GM12878 (cell line): ENCODE measurements around the gene CRNKL1. TPM values are rescaled to one million over a fixed set of nuclear protein-coding genes. Genes with fewer than 3 reads are reported as not detected.

ENCODE experiments used
- ATAC-seq: fragments of 200-7000 bp; cut with Tn5 transposase; 3 replicates; pipeline ENCODE4 v1.9.1; 2020; ENCODE audit warnings: mild to moderate bottlenecking, moderate library complexity
- BruUV-seq: library from RNA; stranded (reverse); fragments of 400-500 nt; replicated peaks from 2 replicates; lab custom pipeline; 2021; lab: Mats Ljungman, UMichigan
- CTCF ChIA-PET: fragments of 300-600 bp; sonication (Branson Sonifier 250); formaldehyde crosslinking; extraction: SDS; loops from one replicate; lab custom pipeline; 2021; ENCODE audit warnings: inconsistent platforms; lab: Yijun Ruan, JAX
- POLR2A ChIA-PET: fragments of 350-600 bp; formaldehyde crosslinking; extraction: SDS; loops from one replicate; lab custom pipeline; 2021; ENCODE audit warnings: inconsistent platforms; lab: Charles Lee
- RAD21 ChIA-PET: fragments of 300-600 bp; sonication (Branson Sonifier 250); formaldehyde crosslinking; loops from one replicate; lab custom pipeline; 2023; ENCODE audit warnings: antibody characterized with exemption; ENCODE audit not compliant: unreplicated experiment; lab: Charles Lee
- SMC1A ChIA-PET: fragments of 300-600 bp; sonication (Branson Sonifier 250); formaldehyde crosslinking; loops from one replicate; lab custom pipeline; 2023; ENCODE audit not compliant: unreplicated experiment, uncharacterized antibody; lab: Charles Lee
- DNase-seq: peaks from one replicate; pipeline ENCODE4 v3.0.0-alpha.2; 2011; ENCODE audit warnings: low read depth, low spot score
- FAIRE-seq: peaks from 3 replicates; lab custom pipeline; 2011; peaks lifted over from hg19 to GRCh38; lab: Jason Lieb, UNC
- H2AFZ ChIP-seq: 2 replicates; pipeline ENCODE4 v1.6.0; 2011; ENCODE audit warnings: low read depth, low read length, control low read depth; ENCODE audit not compliant: control insufficient read depth
- H3K27ac ChIP-seq: 2 replicates; pipeline ENCODE4 v1.5.1; 2011; ENCODE audit warnings: control low read depth; ENCODE audit not compliant: control insufficient read depth, insufficient read depth
- H3K27me3 ChIP-seq, 2 experiments: replicated peaks in 1 of 2; 2 replicates each; pipeline versions ENCODE4 v1.6.0 to v1.6.1; 2011; ENCODE audit warnings: low read length in 1 of 2; ENCODE audit not compliant: control insufficient read depth in 2 of 2, insufficient read depth in 2 of 2
- H3K36me3 ChIP-seq, 2 experiments: 2 replicates each; pipeline ENCODE4 v1.5.1; 2011; ENCODE audit warnings: low read length in 1 of 2; ENCODE audit not compliant: control insufficient read depth in 2 of 2, insufficient read depth in 2 of 2
- H3K4me1 ChIP-seq: 2 replicates; pipeline ENCODE4 v1.6.1; 2011; ENCODE audit warnings: mild to moderate bottlenecking, low read length, moderate library complexity, mixed read lengths; ENCODE audit not compliant: control insufficient read depth, insufficient read depth
- H3K4me2 ChIP-seq: 2 replicates; pipeline ENCODE4 v1.6.0; 2011; ENCODE audit warnings: control low read depth; ENCODE audit not compliant: control insufficient read depth, insufficient read depth
- H3K4me3 ChIP-seq: fragments of 200-600 bp; sonication (generic); 2 replicates; pipeline ENCODE4 v1.5.1; 2016
- H3K79me2 ChIP-seq: 2 replicates; pipeline ENCODE4 v1.6.0; 2011; ENCODE audit warnings: low read length; ENCODE audit not compliant: control insufficient read depth, insufficient read depth
- H3K9ac ChIP-seq: 2 replicates; pipeline ENCODE4 v1.8.0; 2011; ENCODE audit warnings: low read length, control low read depth, mixed read lengths; ENCODE audit not compliant: control insufficient read depth, insufficient read depth
- H3K9me3 ChIP-seq: replicated peaks from 3 replicates; pipeline ENCODE4 v1.5.1; 2011; ENCODE audit warnings: mild to moderate bottlenecking, low read length; ENCODE audit not compliant: control insufficient read depth, insufficient read depth
- H4K20me1 ChIP-seq: 2 replicates; pipeline ENCODE4 v1.6.0; 2011; ENCODE audit not compliant: control insufficient read depth, insufficient read depth
- CHD4 ChIP-seq: fragments of 200-600 bp; sonication (generic); IDR thresholded peaks from 2 replicates; pipeline ENCODE4 v1.6.1; 2016; ENCODE audit warnings: mild to moderate bottlenecking
- CREM ChIP-seq: IDR thresholded peaks from 2 replicates; pipeline ENCODE4 v1.6.1; 2014; ENCODE audit warnings: antibody characterized with exemption, low read depth
- DPF2 ChIP-seq: fragments of 450-650 bp; IDR thresholded peaks from 2 replicates; pipeline ENCODE4 v1.6.1; 2017; ENCODE audit warnings: mild to moderate bottlenecking
- FOS ChIP-seq: IDR thresholded peaks from 3 replicates; pipeline ENCODE4 v1.6.1; 2011; ENCODE audit warnings: borderline replicate concordance; ENCODE audit not compliant: insufficient read length; ENCODE audit errors: extremely low read depth
- IRF4 ChIP-seq: IDR thresholded peaks from 2 replicates; pipeline ENCODE4 v1.6.1; 2011; ENCODE audit warnings: low read depth, low read length
- MAX ChIP-seq: IDR thresholded peaks from 2 replicates; pipeline ENCODE4 v1.6.1; 2012; ENCODE audit warnings: low read depth, low read length, improper control_type of control experiment
- NRF1 ChIP-seq: conservative IDR thresholded peaks from 2 replicates; pipeline ENCODE4 v1.6.1; 2011; ENCODE audit warnings: mild to moderate bottlenecking, low read depth, low read length, improper control_type of control experiment
- PRDM15 ChIP-seq: fragments of 450-650 bp; formaldehyde crosslinking; IDR thresholded peaks from 2 replicates; pipeline ENCODE4 v1.4.0; 2020; ENCODE audit warnings: mild to moderate bottlenecking, moderate library complexity
- RB1 ChIP-seq: fragments of 450-650 bp; formaldehyde crosslinking; IDR thresholded peaks from 2 replicates; pipeline ENCODE4 v1.6.1; 2017; ENCODE audit warnings: mild to moderate bottlenecking, borderline replicate concordance
- RUNX3 ChIP-seq: IDR thresholded peaks from 2 replicates; pipeline ENCODE4 v1.6.1; 2012; ENCODE audit warnings: low read length, inconsistent platforms
- SMAD5 ChIP-seq: IDR thresholded peaks from 2 replicates; pipeline ENCODE4 v1.6.1; 2016; ENCODE audit warnings: antibody characterized with exemption, low read depth
- SMARCA5 ChIP-seq: fragments of 450-650 bp; IDR thresholded peaks from 2 replicates; pipeline ENCODE4 v1.6.1; 2017; ENCODE audit warnings: mild to moderate bottlenecking
- SUPT20H ChIP-seq: IDR thresholded peaks from 2 replicates; pipeline ENCODE4 v1.6.1; 2011; ENCODE audit warnings: low read depth, mild to moderate bottlenecking, low read length, moderate library complexity, borderline replicate concordance; ENCODE audit not compliant: control insufficient read depth
- ZNF384 ChIP-seq: IDR thresholded peaks from 2 replicates; pipeline ENCODE4 v1.6.1; 2012; ENCODE audit warnings: low read depth, mild to moderate bottlenecking, low read length, improper control_type of control experiment, borderline replicate concordance
- WGBS: methylation state at CpG from one replicate; pipeline ENCODE4 v1.1.6; 2016; ENCODE audit warnings: low lambda C conversion rate; ENCODE audit not compliant: insufficient replicate concordance, insufficient coverage; ENCODE audit errors: missing lambda C conversion rate; 5-methylcytosine and 5-hydroxymethylcytosine counted together
- in situ Hi-C: fragments of 300-500 bp; cut with MboI; formaldehyde crosslinking; loops from 9 replicates; pipeline ENCODE4 v1.14.3; 2018; ENCODE audit warnings: mixed read lengths
- intact Hi-C: fragments of 100-400 bp; cut with micrococcal nuclease; formaldehyde crosslinking; loops from one replicate; pipeline ENCODE4 v1.14.2; 2022; ENCODE audit not compliant: unreplicated experiment
- polyA plus RNA-seq, 11 experiments: library from polyadenylated mRNA; depleted of rRNA in 4 of 11; unstranded in 6 of 11; stranded (reverse) in 5 of 11; fragments of >200 nt; fragmentation: Nextera tagmentation in 4 of 11; fragmentation: Illumina TruSeq in 1 of 11; extraction: Ambion mirVana in 4 of 11; extraction: Trizol in 1 of 11; gene quantifications; 1 replicate in 1 of 11; 2 replicates in 10 of 11; pipeline versions ENCODE4 v1.2.1 to v1.2.3, GENCODE V29; 2011 to 2016; ENCODE audit warnings: inconsistent platforms in 2 of 11, missing spikeins in 2 of 11, low read depth in 1 of 11
- total RNA-seq, 4 experiments: library from RNA; depleted of rRNA in 3 of 4; stranded (reverse); fragments of >200 nt in 3 of 4; fragmentation: Illumina TruSeq in 1 of 4; extraction: Trizol in 1 of 4; gene quantifications; 2 replicates each; pipeline versions ENCODE4 v1.2.1 to v1.2.3, GENCODE V29; 2013 to 2021
- TF ChIP-seq, protein P1 (sequence below): fragments of 450-650 bp; IDR thresholded peaks from 2 replicates; pipeline ENCODE4 v1.6.1; 2016; ENCODE audit warnings: mild to moderate bottlenecking

CRNKL1 gene
- total and polyA plus RNA-seq, 10 of the 15 experiments (the other 5 are each of a cell fraction or from before 2014, with no cell fraction given), result 9.5 to 28.4 (median 17.5) TPM

- TF ChIP-seq, protein P1, sequence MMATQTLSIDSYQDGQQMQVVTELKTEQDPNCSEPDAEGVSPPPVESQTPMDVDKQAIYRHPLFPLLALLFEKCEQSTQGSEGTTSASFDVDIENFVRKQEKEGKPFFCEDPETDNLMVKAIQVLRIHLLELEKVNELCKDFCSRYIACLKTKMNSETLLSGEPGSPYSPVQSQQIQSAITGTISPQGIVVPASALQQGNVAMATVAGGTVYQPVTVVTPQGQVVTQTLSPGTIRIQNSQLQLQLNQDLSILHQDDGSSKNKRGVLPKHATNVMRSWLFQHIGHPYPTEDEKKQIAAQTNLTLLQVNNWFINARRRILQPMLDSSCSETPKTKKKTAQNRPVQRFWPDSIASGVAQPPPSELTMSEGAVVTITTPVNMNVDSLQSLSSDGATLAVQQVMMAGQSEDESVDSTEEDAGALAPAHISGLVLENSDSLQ, result no peak
- TF ChIP-seq FOS, result no peak
- no peak for TF ChIP-seq DPF2
- no peak for TF ChIP-seq IRF4
- TF ChIP-seq MAX, result no peak
Measured at GRCh38 chr20:19998990-19999705, 53.1 kb downstream of the CRNKL1 start (continued).

DNA sequence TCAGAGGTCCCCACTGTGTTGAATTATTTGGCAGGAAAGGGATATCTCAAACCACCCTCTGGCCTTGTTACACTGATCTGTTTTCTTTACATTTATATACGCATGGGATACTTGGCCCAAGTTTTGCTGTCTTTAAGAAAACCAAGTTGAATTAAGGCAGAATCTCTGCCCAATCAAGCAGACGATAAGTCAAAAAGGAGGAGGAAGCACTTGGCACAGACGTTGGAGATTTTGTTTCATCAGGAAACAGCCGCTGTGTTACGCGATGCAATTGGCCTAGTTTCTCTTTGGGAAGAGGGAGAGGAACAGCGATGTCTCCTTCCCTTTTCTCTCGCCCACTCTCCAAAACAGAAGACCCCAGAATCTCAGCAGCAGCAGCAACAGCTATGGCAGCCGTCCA, 55.3 kb downstream of the CRNKL1 start:
- intact Hi-C loops, result no loop called here
- no TSS peak for BruUV-seq
- no peak for FAIRE-seq
- POLR2A ChIA-PET, result no interaction called here
- Histone ChIP-seq H2AFZ (no peak overlapping the region), H3K79me2 (no peaks in the 10 kb centered on the region), H3K36me3 (no peaks in the 10 kb centered on the region), H3K9ac (no peak overlapping the region), H3K4me3 (no peak overlapping the region), H3K27me3 (no peaks in the 10 kb centered on the region; a peak in 1 of 4 replicates), H3K4me2 (no peak overlapping the region), H4K20me1 (no peaks in the 10 kb centered on the region), H3K9me3 (no peaks in the 10 kb centered on the region), H3K4me1 (no peaks in the 10 kb centered on the region), H3K27ac (no peak overlapping the region)
- no peak for DNase-seq
- ATAC-seq, result no peak
- CTCF ChIA-PET, result interaction anchor here (1.0 to 2.0 kb wide), 4 partner anchors 85 to 214 kb away, joined by 4 to 6 read pairs (median 5); no protein-coding TSS in a partner anchor
- RAD21 ChIA-PET, result interaction anchor here (2.1 kb wide), 1 partner anchor 211 kb away, joined by 6 read pairs; no protein-coding TSS in a partner anchor
- 54% methylated on average over 8 of the region's 9 CpGs for WGBS
- SMC1A ChIA-PET, result interaction anchor here (1.0 to 3.7 kb wide), 2 partner anchors 93 to 211 kb away, joined by 3 to 20 read pairs; no protein-coding TSS in a partner anchor
- in situ Hi-C loops, result loop anchor here (5.0 kb wide), 3 partner anchors 95 to 310 kb away; no protein-coding TSS in a partner anchor
- TF ChIP-seq CHD4 (no peak), RB1 (no peak), CREM (no peak), ZNF384 (no peak), RUNX3 (no peak), NRF1 (no peak), SMAD5 (no peak), PRDM15 (CRISPR knock-in tag) (no peak), SMARCA5 (no peak), SUPT20H (no peak)
